GM19099 (cell line): ENCODE data around the gene TMEM255A.

Experiments
- POLR2A ChIP-seq: IDR thresholded peaks from 3 replicates; pipeline ENCODE4 v1.6.1; 2011; ENCODE audit warnings: low read depth; ENCODE audit not compliant: insufficient read length; ENCODE audit errors: extremely low read depth

TMEM255A gene

DNA sequence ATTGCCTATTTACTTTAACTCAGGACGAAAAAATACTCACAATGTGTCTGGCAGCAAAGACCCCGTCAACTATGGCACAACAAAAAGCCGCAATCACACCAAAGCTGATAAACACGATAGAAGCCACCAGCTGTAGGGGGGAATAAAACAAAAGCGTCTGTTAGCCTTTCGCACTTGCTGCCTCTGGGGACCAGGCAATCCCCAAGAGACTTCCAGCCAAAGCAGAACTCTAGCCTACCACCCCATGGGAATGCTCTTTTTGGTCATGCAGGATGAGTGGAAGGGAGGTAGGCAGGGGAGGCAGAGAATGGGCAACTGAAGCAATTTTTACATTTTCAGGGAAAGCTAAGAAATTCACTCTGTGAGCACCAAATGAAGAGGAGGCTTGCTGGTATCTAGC, 20.1 kb downstream of the TMEM255A start:
- TF ChIP-seq POLR2A: no peak

DNA sequence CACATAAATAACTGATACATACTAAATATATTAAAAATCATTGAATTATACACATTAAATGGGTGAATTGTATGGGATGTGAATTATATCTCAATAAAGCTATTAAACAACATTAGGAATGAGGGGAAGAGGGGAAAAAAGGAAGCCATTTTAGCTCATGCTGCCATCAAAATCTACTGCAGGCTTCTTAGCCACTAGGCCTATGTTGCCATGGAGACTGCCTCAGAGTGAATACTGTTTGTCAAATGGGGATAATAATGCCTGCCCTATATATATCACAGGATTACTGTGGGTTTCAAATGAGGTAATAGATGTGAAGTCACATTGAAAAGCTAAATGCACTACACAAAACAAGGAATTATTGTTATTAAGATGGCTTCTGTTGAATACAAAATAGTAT, 21.2 kb downstream of the TMEM255A start:
- no peak for TF ChIP-seq POLR2A

DNA sequence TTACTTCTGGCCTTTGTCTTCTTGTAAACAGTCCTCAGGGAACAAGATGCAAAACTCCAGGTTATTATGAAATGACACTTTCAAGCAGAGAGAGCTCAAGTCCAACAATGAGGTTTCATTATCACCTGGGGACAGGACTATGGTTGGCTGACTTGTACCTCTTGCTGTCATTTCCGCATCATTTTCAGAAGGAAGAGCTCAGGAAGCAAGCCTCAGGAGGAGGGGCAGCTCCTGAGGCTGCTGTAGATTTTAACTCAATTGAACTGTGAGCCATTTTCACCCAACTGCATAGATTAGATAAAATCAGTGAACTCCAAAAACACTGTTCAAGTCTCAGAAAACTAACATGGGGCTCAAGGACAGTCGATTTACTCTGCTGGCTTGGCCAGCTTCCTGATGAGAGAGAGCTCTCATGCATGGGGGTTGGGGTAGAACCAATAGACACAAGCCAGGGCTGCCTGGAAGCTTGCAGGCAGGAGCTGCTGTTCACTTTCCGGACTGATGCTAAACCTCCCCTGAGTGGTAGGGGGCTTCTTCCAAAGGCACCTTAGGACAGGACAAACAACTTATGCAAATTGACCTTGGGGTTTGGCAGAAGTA, 23.6 kb downstream of the TMEM255A start:
- TF ChIP-seq POLR2A: no peak

DNA sequence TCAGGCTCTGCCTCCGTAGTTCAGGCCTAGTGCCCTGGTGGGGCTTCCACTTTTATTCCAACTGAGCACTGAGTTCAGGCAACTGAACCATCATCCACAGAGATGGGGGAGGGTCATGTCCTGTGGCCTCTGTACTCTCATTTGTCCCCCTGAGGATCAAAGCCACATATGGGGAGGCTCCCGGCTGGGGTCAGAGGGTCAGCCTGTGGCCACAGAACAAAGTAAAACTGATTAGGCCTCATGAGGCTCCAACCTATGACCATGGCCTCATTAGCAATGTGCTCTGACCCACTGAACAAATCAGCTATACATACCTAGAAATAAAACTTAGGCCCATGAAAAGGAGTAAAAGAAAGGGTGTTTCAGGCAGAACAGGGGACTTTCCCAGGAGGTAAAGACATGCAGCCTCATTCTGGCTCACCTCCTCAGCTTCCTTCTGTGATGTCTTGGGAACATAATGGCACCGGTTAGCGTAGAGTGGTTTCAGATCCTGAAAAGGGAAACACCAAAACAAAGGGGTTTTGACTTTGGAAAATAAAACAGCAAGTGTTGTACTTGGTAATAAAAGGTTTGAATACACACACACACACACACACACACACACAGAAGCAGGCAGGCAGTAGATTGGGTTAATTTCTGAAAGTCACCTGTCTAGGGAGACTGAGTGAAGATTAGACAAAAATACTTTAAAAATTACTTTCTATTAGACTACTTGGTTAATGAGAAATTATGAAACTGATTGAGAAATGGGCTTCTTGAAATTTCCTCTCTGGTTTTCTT, 24.3 kb downstream of the TMEM255A start:
- no peak for TF ChIP-seq POLR2A

DNA sequence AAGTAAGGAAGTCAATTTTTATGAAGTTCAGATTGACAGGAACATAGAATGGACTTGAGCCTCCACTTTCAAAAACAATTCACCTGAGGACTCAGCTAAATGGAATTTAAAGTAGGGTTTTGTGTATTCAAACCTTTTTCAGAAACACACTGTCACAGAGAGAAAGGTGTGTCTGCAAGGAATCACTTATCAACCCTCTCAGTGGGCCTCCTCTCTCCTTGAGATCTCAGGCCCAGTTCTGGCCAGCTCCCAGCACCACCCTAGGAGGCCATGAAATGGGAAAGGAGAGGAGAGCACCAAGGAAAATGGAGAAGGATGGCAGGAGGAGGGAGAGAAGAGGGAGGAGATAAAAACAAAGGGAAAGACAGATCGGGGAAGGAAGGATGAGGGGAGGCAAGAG, 28.6 kb downstream of the TMEM255A start:
- no peak for TF ChIP-seq POLR2A

DNA sequence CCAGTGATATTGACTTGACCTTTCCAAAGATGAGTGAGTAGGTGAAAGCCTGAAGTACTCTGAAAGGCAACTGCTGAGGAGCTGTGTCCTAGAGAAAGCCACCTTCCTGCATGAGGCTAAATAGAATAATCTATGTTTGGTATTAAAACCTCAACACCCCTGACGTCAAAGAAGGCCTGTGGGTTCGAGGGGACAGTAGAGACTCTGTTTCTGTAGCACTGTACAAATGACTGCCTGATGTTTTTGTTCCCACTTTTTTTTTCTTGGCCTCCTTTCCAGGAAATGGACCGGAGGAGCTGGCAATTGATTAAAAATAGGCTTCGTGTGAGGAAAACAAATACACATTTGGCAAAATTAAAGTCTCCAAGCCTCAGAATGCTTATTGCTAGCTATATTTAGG, 29.5 kb downstream of the TMEM255A start:
- TF ChIP-seq POLR2A: no peak

DNA sequence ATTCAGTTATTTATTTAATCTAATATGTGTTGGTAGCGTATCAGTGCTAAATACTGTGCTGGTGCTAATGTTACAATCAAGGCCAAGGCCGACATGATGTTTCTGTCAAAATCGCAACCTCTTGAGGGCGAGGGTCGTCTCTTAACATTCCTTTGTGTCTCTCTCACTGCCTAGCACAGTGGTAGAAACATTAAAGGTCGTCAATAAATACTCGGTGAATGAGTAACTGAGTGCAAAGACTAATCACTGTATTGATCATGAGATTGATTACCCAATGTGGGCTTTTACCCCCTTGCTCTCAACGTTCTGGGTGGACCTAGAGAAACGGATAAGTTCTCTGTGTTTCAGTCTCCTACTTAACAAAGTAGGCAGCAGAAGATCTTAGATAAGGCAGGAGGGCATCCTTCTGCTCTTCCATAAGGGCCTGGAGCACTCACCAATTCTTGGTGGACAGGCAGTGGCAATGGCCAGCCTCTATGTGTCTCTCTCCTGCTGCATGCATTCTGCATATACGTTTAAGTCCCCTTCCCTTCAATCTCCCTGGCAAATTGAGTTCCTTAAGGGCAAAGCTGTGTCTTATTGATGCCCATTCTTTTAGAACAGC, 30.1 kb downstream of the TMEM255A start:
- TF ChIP-seq POLR2A: no peak

DNA sequence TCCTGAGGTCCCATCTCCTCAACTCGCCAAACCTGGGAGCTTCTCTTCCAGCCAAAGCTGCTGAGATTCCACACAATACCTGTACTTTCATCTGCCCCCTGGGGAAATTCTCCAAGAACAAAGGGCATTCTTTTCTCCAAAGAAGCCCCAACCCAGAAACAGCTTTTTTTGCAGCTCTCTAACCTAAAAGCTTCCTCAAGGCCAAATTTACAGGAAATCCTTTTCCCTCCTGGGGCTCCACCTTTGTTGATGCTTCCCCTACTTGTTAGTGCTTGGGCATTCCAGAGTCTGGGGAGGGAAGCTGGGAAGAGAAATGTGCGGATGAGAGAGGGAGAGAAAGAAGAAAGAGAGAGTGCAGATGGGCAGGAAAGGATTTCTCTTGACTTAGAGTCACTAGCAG, 36.3 kb downstream of the TMEM255A start:
- TF ChIP-seq POLR2A: no peak

DNA sequence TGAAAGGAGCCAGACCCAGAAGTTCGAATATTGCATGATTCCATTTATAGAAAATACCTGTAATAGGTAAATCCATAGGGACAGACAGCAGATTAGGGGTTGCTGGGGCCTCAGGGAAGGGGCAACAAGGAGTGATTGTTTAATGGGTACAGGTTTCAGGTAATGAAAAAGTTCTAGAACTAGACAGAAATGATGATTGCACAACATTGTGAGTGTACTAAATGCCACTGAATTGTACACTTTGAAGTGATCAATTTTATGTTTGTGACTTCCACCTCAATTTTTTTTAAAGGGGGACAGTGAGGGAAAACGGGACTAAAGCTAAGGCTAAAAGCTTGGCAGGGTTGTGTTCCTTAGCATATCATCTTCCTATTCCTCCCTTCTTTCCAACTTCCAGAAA, 37.1 kb downstream of the TMEM255A start:
- TF ChIP-seq POLR2A: no peak

DNA sequence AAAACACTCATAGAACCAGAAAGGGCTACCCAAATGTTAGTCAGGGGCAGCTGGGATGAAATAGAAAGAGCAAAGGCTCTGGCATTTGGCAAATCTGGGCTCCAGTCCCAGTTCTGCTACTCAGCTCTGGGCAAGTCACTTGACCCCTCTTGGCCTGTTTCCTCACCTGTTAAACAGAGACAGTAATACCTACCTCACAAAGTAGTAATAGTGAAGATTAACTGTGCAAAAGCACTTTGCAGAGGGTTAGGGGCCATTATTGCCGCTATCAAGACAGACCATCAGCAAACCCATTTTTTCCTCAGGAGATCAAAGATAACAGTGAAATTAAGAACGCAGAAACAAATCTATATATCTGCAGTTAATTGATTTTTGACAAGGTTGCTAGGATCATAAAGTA, 40.0 kb downstream of the TMEM255A start:
- no peak for TF ChIP-seq POLR2A

DNA sequence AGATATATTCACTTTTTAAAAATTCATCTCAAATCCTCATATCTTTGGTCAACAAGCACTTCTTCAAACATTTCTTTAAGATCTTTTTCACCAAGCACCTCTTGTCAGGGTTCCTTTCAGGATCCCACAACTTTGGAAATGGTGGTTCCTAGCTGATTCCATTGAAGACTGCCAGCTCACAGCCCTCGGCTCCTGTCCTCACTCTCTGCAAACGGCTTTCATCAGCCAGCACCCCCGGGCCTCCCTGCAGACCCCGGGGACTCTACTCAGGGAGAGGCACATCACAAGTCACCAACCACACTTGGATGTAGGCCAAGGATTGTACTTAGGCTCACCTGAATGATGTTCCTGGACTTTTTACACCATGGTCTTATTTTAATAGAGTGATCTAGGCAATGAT, 40.7 kb downstream of the TMEM255A start:
- TF ChIP-seq POLR2A: no peak

DNA sequence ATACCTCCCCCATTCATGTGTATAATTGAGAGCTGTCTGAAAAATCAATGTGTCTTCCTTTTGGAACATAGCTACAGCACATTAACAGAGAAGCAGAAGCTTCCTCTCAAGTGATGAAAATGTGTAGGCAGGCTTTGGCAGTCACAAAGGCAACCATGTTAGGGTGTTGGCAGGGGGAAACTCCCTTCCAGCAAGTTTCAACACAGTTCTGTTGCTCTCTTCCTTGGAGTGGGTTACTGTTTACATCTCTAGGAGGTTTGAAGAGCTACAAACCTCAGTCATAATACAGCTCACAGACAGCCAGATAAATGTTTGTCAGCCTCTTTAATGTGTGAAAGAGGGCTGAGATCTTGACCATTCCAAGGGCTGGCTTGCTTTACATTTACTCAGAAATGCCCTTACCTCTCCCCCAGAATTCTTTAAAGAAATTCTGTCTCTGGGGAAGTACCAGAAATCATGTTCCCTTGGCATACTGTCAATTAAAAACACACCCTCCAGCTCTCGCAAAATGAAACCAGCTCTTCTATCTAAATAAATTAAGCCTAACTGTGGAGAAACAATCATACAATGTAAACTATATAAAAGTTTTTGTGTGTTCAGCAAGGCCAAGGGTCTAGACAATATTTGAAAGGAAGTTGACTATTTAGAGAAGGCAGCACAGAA, 41.8 kb downstream of the TMEM255A start:
- no peak for TF ChIP-seq POLR2A

DNA sequence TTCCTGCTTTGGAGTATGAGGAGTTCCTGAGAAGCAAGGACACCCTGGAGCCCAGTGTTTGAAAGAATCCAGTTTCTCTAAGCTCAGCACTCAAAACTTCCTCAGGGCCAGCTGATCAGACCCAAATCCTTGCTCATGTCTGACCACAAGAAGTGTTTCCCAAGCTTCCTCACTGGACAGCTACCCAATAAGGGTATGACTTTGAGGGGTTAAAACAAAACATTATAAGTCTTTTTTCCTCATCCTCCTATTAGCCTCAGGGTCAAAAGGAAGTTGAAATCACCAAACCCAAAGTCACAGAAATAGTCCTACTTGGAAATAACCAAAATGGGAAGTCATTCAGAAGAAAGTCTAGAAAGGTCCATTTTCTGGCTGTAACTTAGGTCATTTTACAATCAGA, 46.9 kb downstream of the TMEM255A start:
- TF ChIP-seq POLR2A: no peak

DNA sequence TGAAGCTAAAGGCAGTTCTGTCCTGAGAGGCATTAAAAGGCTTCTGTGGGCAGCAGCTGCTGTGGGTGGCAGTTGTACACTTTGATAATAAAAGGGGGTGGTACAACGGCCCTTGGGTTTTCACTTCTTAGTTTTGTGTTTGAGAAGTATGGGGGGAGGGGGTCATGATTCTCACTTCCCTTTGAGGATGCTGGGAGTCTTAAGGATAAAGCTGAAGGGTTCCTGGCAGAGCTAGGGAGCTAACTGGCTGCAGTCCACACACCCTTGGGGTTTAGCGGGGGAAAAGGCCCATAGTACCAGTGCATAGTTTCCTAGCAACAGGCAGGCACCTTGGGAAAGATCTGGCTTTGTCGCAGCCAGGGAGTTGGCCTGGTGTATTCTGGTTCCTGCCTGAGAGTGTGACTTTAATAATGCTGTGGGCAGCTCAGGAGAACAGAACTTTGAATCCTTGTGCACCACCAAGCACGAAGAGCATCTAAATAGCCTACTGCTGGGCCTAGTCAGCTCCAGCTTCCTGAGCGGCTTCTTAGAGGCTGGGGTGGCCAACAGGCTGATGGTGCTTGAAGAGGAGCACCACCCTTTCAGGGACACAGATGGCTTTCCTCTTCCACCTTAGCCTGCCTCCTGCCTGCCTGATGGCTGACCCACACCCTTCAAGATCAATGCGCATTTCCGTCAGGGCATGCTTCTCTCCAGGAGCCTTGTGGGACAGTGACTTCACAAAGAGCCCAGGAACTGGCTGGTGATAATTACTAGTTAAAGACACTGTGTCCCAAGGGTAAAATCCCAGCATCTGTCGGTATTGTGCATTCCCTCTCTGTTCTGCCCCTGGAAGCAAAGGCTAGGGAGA, 48.2 kb downstream of the TMEM255A start:
- TF ChIP-seq POLR2A: no peak

DNA sequence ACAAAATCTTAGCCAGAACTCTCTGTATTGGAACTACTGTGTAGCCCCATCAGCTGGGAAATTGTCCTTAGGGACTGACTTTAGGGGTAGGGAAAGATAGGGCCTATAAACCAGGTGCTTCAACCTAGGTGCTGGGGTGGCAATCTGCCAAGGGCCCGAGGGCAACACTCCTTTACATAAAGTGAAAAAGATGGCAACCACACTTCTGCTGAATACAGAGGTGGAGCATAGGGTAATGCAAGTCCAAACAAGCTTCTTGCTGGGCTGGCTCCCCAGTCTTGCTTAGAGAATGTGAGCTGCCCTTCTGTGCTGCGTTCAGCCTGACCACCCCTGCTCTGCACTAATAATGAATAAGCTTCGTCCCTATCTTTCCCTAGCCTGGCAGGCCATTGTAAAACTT, 50.9 kb downstream of the TMEM255A start:
- no peak for TF ChIP-seq POLR2A
